IMR-90 (cell line): ENCODE results near the gene MEIS2.

Experiments used
- CEBPB ChIP-seq: IDR thresholded peaks from 2 replicates; pipeline ENCODE4 v1.6.1; 2012; ENCODE audit warnings: low read depth, low read length, improper control_type of control experiment
- MXI1 ChIP-seq: IDR thresholded peaks from 2 replicates; pipeline ENCODE4 v1.6.1; 2012; ENCODE audit warnings: low read depth, mild to moderate bottlenecking, low read length, moderate library complexity, borderline replicate concordance
- NFE2L2 ChIP-seq: fragments of 150-350 bp; IDR thresholded peaks from 2 replicates; pipeline ENCODE4 v1.6.1; 2016; ENCODE audit warnings: low read depth, mild to moderate bottlenecking, low read length
- POLR2A ChIP-seq: IDR thresholded peaks from 2 replicates; pipeline ENCODE4 v1.6.1; 2012; ENCODE audit warnings: mild to moderate bottlenecking, low read depth, low read length
- RAD21 ChIP-seq: IDR thresholded peaks from 2 replicates; pipeline ENCODE4 v1.6.1; 2012; ENCODE audit warnings: low read length, improper control_type of control experiment
- TF ChIP-seq, protein P1 (sequence below): conservative IDR thresholded peaks from 2 replicates; pipeline ENCODE4 v1.5.1; 2012; ENCODE audit warnings: mild to moderate bottlenecking, low read depth, low read length, improper control_type of control experiment
- TF ChIP-seq, protein P2 (sequence below): fragments of 150-350 bp; IDR thresholded peaks from 2 replicates; pipeline ENCODE4 v1.6.1; 2017; ENCODE audit warnings: mild to moderate bottlenecking, antibody characterized with exemption, low read length, low read depth

DNA sequence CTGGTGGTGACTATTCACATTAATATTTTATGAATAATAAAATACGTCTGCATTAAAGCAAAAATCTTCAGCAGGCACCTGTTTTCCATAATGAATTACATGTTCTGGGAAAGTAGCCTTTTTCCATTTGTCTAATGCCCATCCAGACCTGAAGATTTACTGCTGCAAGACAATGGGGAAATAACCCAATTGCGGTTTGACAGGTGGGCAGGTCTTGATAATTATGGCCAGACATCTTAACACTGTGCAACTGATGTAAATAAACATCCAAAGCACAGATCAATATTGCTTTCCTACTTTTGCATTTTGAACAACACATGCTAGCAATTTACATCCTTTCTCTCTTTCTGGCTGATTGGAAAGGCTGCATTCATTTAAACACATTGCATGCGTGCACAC lies 173.9 kb downstream of the MEIS2 start:
- TF ChIP-seq, protein P1, sequence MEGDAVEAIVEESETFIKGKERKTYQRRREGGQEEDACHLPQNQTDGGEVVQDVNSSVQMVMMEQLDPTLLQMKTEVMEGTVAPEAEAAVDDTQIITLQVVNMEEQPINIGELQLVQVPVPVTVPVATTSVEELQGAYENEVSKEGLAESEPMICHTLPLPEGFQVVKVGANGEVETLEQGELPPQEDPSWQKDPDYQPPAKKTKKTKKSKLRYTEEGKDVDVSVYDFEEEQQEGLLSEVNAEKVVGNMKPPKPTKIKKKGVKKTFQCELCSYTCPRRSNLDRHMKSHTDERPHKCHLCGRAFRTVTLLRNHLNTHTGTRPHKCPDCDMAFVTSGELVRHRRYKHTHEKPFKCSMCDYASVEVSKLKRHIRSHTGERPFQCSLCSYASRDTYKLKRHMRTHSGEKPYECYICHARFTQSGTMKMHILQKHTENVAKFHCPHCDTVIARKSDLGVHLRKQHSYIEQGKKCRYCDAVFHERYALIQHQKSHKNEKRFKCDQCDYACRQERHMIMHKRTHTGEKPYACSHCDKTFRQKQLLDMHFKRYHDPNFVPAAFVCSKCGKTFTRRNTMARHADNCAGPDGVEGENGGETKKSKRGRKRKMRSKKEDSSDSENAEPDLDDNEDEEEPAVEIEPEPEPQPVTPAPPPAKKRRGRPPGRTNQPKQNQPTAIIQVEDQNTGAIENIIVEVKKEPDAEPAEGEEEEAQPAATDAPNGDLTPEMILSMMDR: no peak
- TF ChIP-seq POLR2A (no peak), MXI1 (no peak), CEBPB (no peak), RAD21 (no peak), NFE2L2 (no peak)
- TF ChIP-seq, protein P2, sequence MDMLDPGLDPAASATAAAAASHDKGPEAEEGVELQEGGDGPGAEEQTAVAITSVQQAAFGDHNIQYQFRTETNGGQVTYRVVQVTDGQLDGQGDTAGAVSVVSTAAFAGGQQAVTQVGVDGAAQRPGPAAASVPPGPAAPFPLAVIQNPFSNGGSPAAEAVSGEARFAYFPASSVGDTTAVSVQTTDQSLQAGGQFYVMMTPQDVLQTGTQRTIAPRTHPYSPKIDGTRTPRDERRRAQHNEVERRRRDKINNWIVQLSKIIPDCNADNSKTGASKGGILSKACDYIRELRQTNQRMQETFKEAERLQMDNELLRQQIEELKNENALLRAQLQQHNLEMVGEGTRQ: no peak
